KMS-11 (cell line): ENCODE measurements around the gene IPP.
A peak's percentile ranks its signal among the peaks of the same experiment; 100 is the strongest.

Experiments
- H2AFZ ChIP-seq: fragments of 200-600 bp; sonication (generic); 2 replicates; pipeline ENCODE4 v1.6.1; 2016; ENCODE audit warnings: antibody characterized with exemption, mixed run types, low read depth
- H3K27ac ChIP-seq: fragments of 200-600 bp; sonication (generic); 2 replicates; pipeline ENCODE4 v1.6.1; 2016; ENCODE audit warnings: mild to moderate bottlenecking, mixed run types
- H3K27me3 ChIP-seq: fragments of 200-600 bp; sonication (generic); 2 replicates; pipeline ENCODE4 v1.6.1; 2017; ENCODE audit warnings: mild to moderate bottlenecking, low read depth, mixed run types, moderate library complexity; ENCODE audit not compliant: insufficient read depth
- H3K36me3 ChIP-seq: fragments of 200-600 bp; sonication (generic); 2 replicates; pipeline ENCODE4 v1.6.1; 2017; ENCODE audit warnings: mild to moderate bottlenecking, mixed run types; ENCODE audit not compliant: insufficient read depth
- H3K4me1 ChIP-seq: fragments of 200-600 bp; sonication (generic); 2 replicates; pipeline ENCODE4 v1.6.1; 2016; ENCODE audit warnings: mild to moderate bottlenecking, low read depth, mixed run types; ENCODE audit not compliant: poor library complexity, severe bottlenecking
- H3K4me2 ChIP-seq: fragments of 200-600 bp; sonication (generic); 2 replicates; pipeline ENCODE4 v1.7.0; 2016; ENCODE audit warnings: mild to moderate bottlenecking, mixed run types
- H3K4me3 ChIP-seq: fragments of 200-600 bp; sonication (generic); IDR thresholded peaks from 2 replicates; pipeline ENCODE4 v1.6.1; 2017; ENCODE audit warnings: low read depth, low read length, mixed read lengths; ENCODE audit not compliant: insufficient read depth
- H3K79me2 ChIP-seq: fragments of 200-600 bp; sonication (generic); 2 replicates; pipeline ENCODE4 v1.6.1; 2016; ENCODE audit warnings: low read depth, mixed run types; ENCODE audit not compliant: insufficient read depth
- H3K9ac ChIP-seq: fragments of 200-600 bp; sonication (generic); 2 replicates; pipeline ENCODE4 v1.6.1; 2016; ENCODE audit warnings: mild to moderate bottlenecking, mixed run types
- H4K20me1 ChIP-seq: fragments of 200-600 bp; sonication (generic); 2 replicates; pipeline ENCODE4 v1.6.1; 2016; ENCODE audit warnings: mild to moderate bottlenecking, mixed run types; ENCODE audit not compliant: insufficient read depth
- CTCF ChIP-seq: fragments of 200-600 bp; sonication (generic); conservative IDR thresholded peaks from 2 replicates; pipeline ENCODE4 v1.6.1; 2017; ENCODE audit warnings: low read depth, mild to moderate bottlenecking, antibody characterized with exemption, low read length, moderate library complexity, mixed read lengths

Gene IPP

GRCh38 chr1:45750298-45751038 is at the start of gene IPP:
TSS of gene IPP (minus strand) at chr1:45750653. CDS start at chr1:45746411, 4,242 bp downstream.
- no peak for TF ChIP-seq CTCF
- Histone ChIP-seq H3K4me2 (peak within 1 kb of the TSS; percentile 79), H3K27me3 (no peaks in the 10 kb centered on the region), H2AFZ (peak within 1 kb of the TSS; percentile 89), H3K36me3 (no peaks in the 10 kb centered on the region), H4K20me1 (no peaks in the 10 kb centered on the region), H3K4me3 (peak within 1 kb of the TSS; percentile 63), H3K27ac (peak within 1 kb of the TSS; percentile 86), H3K4me1 (peaks cover 31% of the 10 kb centered on the region), H3K79me2 (no peaks in the 10 kb centered on the region), H3K9ac (peak within 1 kb of the TSS; percentile 82)

DNA sequence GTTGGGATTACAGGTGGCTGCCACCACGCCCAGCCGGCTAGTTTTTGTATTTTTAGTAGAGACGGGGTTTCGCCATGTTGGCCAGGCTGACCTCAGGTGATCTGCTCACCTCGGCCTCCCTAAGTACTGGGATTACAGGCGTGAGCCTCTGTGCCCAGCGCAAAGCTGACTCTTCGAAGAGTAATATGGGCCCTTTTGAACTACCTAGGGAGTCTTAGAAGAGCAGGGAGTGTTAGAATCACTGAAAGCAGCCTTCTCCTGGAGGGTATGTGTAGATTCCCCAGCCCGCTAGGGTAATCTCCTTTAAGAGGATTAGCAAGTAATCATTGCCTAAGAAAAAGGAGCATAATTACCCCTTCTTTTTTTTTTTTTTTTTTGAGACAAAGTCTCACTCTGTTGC is 46.5 kb upstream of the IPP start:
- no peak overlapping the region for H3K27ac ChIP-seq
- peaks cover 1% of the 10 kb centered on the region for H3K4me1 ChIP-seq
- no peak for TF ChIP-seq CTCF

DNA sequence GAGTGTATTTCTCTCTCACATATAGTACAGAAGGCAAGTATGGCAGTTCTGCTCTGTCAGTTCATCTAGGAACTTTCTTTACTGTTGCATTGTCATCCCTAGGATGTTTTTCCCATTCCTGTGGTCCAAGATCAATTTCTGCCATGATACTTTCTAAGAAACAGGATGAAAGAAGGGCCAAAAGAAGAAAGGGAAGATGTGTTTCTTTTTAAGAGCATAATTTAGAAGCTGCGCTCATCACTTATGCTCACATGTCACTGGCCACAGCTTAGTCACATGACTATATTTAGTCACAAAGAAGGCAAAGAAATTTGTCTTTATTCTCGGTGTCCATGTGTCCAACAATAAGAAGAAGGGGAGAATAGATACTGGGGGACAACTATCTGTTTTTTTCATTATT is 45.9 kb upstream of the IPP start:
- H2AFZ ChIP-seq, result no peak overlapping the region
- H3K4me2 ChIP-seq, result no peak overlapping the region
- H3K9ac ChIP-seq, result no peak overlapping the region
- H4K20me1 ChIP-seq, result no peaks in the 10 kb centered on the region
- H3K36me3 ChIP-seq, result no peaks in the 10 kb centered on the region
- H3K27ac ChIP-seq, result no peak overlapping the region
- no peak for TF ChIP-seq CTCF
- H3K27me3 ChIP-seq, result no peaks in the 10 kb centered on the region
- no peak overlapping the region for H3K4me3 ChIP-seq
- H3K79me2 ChIP-seq, result no peaks in the 10 kb centered on the region
- H3K4me1 ChIP-seq, result no peaks in the 10 kb centered on the region

More for the DNA sequence above, 46.5 kb upstream of the IPP start:
- Histone ChIP-seq H3K4me2 (no peak overlapping the region), H4K20me1 (no peaks in the 10 kb centered on the region), H3K27me3 (no peaks in the 10 kb centered on the region), H3K79me2 (no peaks in the 10 kb centered on the region), H2AFZ (no peak overlapping the region), H3K36me3 (no peaks in the 10 kb centered on the region), H3K4me3 (no peak overlapping the region), H3K9ac (no peak overlapping the region)

DNA sequence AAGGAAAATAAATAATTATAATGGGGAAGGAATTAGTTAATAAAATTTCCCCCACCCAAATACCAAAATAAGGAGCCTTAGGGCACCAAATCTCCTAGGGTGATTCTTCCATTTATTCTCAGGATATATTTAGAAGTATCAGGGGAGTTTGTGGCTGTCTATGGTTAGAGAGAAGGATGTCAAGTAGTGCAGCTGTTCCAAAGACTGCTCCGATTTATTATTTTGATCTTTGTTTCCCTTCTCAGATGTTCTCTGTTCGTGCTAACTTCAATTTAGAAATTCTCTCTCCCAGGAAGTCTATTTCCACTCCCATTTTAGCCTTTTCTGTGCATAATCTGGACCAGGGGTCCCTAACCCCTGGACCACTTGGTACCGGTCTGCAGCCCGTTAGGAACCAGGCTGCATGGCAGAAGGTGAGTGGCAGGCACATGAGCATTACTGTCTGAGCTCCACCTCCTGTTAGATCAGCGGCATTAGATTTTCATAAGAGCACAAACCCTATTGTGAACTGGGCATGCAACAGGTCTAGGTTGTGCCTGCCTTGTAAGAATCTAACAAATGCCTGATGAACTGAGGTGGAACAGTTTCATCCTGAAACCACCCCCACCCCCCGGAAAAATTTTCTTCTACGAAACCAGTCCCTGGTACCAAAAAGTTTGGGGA is 43.6 kb upstream of the IPP start:
- Histone ChIP-seq H3K9ac (no peak overlapping the region), H3K4me2 (no peak overlapping the region), H3K4me3 (no peak overlapping the region), H3K27me3 (no peaks in the 10 kb centered on the region), H2AFZ (no peak overlapping the region), H3K36me3 (no peaks in the 10 kb centered on the region), H4K20me1 (no peaks in the 10 kb centered on the region), H3K79me2 (no peaks in the 10 kb centered on the region), H3K27ac (no peak overlapping the region), H3K4me1 (no peaks in the 10 kb centered on the region)
- TF ChIP-seq CTCF, result no peak
